Mononuclear cell (primary cell): ENCODE measurements around the gene SP140L. TPM values are rescaled to one million over a fixed set of nuclear protein-coding genes. Genes with fewer than 3 reads are reported as not detected.
A peak's percentile ranks its signal among the peaks of the same experiment; 100 is the strongest.
"Not testable (repeated sequence)": the region's sequence is repeated elsewhere in the genome, so short reads cannot be mapped to it uniquely, and the experiment has no call there.

ENCODE experiments used
- H3K27me3 ChIP-seq: 2 replicates; pipeline ENCODE4 v1.6.0; 2011; ENCODE audit warnings: low read length, control low read depth; ENCODE audit not compliant: insufficient read depth
- H3K4me1 ChIP-seq: 2 replicates; pipeline ENCODE4 v1.5.1; 2011; ENCODE audit warnings: mild to moderate bottlenecking, low read length, control low read depth; ENCODE audit not compliant: insufficient read depth
- H3K4me3 ChIP-seq: 2 replicates; pipeline ENCODE4 v1.5.1; 2011; ENCODE audit warnings: mild to moderate bottlenecking, low read length, moderate library complexity
- H3K9me3 ChIP-seq: 2 replicates; pipeline ENCODE4 v1.5.1; 2011; ENCODE audit warnings: low read depth, mild to moderate bottlenecking, control low read depth, low read length
- total RNA-seq: library from RNA; depleted of rRNA; stranded (reverse); fragments of >200 nt; gene quantifications from one replicate; pipeline ENCODE4 v1.2.3, GENCODE V29; 2012

Gene SP140L
- total RNA-seq, 1 donor: 53.8 TPM

- Histone ChIP-seq H3K9me3 (peaks cover 6% of the 10 kb centered on the region), H3K27me3 (no peaks in the 10 kb centered on the region), H3K4me1 (no peaks in the 10 kb centered on the region), H3K4me3 (no peak overlapping the region)
These were observed 67.3 kb downstream of the SP140L start for GRCh38 chr2:230394301-230394700.

DNA sequence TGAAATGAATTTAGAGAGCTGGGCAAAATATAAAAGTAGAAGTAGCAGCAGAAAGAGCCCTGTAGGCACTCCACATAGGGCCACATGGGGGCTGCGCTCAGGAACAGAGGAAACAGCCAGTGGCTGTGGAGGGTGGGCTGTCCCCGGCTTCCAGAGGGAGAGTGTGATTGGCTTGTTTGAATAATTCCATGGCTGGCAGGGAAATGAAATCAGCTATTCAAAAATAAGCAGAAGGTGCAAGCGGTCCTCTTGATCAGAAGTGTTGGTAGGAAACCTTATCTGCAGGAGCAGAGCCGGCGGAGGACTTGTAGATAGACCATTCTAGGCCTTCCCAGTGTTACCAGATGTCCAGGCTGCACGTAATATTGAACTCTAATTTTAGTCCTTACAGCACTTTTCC, 71.7 kb downstream of the SP140L start:
- H3K9me3 ChIP-seq, H3K4me3 ChIP-seq, H3K27me3 ChIP-seq, H3K4me1 ChIP-seq: not testable (repeated sequence)

DNA sequence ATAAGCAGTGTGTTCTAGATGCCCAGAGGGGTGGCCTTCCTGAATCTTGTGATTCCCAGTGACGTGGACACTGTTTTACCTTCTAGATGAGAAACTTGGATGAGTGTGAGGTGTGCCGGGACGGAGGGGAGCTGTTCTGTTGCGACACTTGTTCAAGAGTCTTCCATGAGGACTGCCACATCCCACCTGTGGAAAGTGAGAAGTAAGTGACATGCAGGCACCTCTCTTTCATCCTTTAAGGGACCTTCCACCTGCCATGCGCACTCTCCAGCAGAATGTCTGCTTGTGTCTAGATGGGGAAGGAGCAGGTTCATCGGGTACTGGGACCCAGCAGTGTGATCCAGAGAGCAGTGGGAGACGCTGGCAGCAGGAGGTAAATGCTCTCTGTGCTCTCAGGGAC, 73.0 kb downstream of the SP140L start:
- peaks cover 6% of the 10 kb centered on the region for H3K9me3 ChIP-seq
- H3K27me3 ChIP-seq: no peaks in the 10 kb centered on the region
- no peaks in the 10 kb centered on the region for H3K4me1 ChIP-seq
- no peak overlapping the region for H3K4me3 ChIP-seq

- H3K4me1 ChIP-seq: no peaks in the 10 kb centered on the region
- H3K4me3 ChIP-seq: no peak overlapping the region
- H3K9me3 ChIP-seq: peaks cover 3% of the 10 kb centered on the region
- no peaks in the 10 kb centered on the region for H3K27me3 ChIP-seq
These were observed 73.5 kb downstream of the SP140L start for GRCh38 chr2:230400454-230400853.

- H3K27me3 ChIP-seq, H3K4me3 ChIP-seq, H3K9me3 ChIP-seq, H3K4me1 ChIP-seq: not testable (repeated sequence)
These were observed 74.0 kb downstream of the SP140L start for GRCh38 chr2:230401026-230401425.

DNA sequence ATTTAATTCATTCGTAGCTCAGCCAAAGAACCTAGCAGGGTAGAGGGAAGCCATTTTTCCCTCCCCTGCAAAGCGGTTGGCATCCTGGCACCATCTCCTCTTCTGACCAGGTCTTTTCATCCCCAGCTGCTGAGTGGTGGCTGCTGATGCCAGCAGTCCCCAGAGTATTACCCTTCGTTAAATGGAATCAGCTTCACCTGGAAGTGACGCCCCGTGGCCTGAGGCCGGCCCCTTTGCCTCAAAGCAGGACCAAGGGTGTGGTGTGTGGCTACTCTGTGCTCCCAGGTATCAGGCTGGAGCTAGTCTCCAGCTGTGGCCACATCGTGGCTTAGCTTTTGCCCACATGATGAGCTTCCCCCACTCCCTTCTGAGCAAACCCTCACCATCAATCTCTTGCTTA, 76.8 kb downstream of the SP140L start:
- H3K27me3 ChIP-seq: no peaks in the 10 kb centered on the region
- no peaks in the 10 kb centered on the region for H3K9me3 ChIP-seq
- H3K4me1 ChIP-seq: no peaks in the 10 kb centered on the region
- no peak overlapping the region for H3K4me3 ChIP-seq

- no peak overlapping the region for H3K4me3 ChIP-seq
- H3K27me3 ChIP-seq: no peaks in the 10 kb centered on the region
- peaks cover 12% of the 10 kb centered on the region for H3K4me1 ChIP-seq
- H3K9me3 ChIP-seq: no peaks in the 10 kb centered on the region
These were observed 78.8 kb downstream of the SP140L start for GRCh38 chr2:230405824-230406223.

GRCh38 chr2:230408244-230408842, 81.3 kb downstream of the SP140L start:
- Histone ChIP-seq H3K4me3 (no peak overlapping the region), H3K27me3 (no peaks in the 10 kb centered on the region), H3K9me3 (no peaks in the 10 kb centered on the region), H3K4me1 (peaks cover 30% of the 10 kb centered on the region)

- H3K9me3 ChIP-seq, H3K4me3 ChIP-seq, H3K27me3 ChIP-seq: not testable (repeated sequence)
- H3K4me1 ChIP-seq: peaks cover 40% of the 10 kb centered on the region
These were observed 82.3 kb downstream of the SP140L start for GRCh38 chr2:230409316-230409715.

DNA sequence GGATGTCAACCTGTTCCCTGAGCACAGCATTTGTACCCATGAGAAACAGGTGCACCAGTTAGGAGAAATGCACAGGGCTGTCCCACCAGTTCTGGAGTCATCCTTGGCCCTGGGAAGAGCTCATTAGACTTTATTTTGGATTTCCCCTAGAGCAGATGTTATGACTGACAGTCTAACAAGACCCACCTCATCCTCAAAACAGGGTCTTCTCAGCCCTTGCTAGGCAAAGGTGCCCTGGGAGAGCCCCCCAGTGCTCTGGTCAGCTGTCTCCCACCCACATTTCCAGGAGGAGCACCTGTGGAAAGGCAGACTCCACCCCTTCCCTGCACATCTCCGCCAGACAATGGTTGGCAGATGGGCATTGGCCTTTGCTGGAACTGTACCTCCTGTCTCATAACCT, 83.3 kb downstream of the SP140L start:
- no peaks in the 10 kb centered on the region for H3K9me3 ChIP-seq
- H3K27me3 ChIP-seq: no peaks in the 10 kb centered on the region
- peaks cover 49% of the 10 kb centered on the region for H3K4me1 ChIP-seq
- no peak overlapping the region for H3K4me3 ChIP-seq

DNA sequence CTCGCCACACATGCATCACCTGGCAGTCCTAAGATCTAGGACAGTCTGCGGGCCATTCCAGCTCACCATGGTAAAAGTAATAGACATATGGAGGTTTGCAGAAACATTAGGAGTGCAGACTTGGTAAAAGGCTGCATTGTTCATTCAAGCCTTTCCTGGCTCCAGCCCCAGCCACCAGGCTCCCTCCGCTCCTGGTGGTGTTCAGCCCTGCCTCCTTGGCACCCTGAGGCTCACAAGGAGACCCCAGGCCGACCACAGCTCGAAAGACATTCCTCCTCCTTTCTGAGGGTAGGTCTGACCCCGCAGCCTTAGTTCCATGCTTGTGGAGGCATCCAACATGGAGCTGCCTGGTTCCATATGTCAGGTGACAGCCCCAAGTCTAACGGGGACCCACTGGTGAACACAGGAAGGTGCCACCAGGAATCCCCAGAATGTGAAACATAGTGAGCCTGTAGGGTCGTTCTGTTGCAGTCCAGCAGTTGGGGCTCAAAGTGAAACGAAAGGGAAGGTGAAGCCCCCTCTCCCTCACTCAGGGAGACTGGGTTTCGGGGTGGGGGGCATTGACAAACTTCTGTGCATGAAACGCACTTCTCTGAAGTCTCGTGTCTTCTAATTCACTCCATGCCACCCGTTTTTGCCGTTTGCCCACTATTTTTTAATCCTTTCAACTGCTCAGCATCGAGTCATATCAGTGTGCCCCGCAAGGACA, 84.0 kb downstream of the SP140L start:
- H3K4me1 ChIP-seq: peaks cover 56% of the 10 kb centered on the region
- H3K27me3 ChIP-seq: no peaks in the 10 kb centered on the region
- peak overlapping the region; percentile 75 for H3K4me3 ChIP-seq
- H3K9me3 ChIP-seq: no peaks in the 10 kb centered on the region

GRCh38 chr2:230411570-230412370, 84.8 kb downstream of the SP140L start:
- Histone ChIP-seq H3K4me1 (peaks cover 56% of the 10 kb centered on the region), H3K27me3 (no peaks in the 10 kb centered on the region), H3K9me3 (no peaks in the 10 kb centered on the region), H3K4me3 (peak overlapping the region; percentile 75)

GRCh38 chr2:230412371-230412711, 85.3 kb downstream of the SP140L start:
- Histone ChIP-seq H3K9me3 (no peaks in the 10 kb centered on the region), H3K4me3 (peak overlapping the region; percentile 75), H3K27me3 (no peaks in the 10 kb centered on the region), H3K4me1 (peaks cover 56% of the 10 kb centered on the region)

DNA sequence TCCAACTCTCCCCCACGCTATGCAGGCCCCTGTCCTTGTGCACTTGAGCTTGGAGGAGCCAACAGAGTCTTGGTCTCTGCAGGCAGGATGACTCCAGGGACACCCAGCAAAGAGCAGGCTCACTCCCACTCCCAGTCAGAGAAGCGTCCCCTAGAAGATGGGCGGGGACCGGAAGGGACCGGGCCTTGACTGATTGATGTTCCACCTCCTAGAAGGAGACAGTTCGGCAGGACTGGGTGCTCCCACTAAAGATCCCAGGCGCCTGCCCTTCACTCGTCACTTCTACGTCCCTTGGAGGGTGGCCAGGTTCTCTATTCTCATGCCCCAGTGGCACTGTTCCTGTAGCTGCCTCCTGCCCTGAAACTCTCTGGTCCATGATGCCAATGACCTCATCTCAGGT, 85.9 kb downstream of the SP140L start:
- Histone ChIP-seq H3K9me3 (no peaks in the 10 kb centered on the region), H3K4me3 (no peak overlapping the region), H3K4me1 (peaks cover 58% of the 10 kb centered on the region), H3K27me3 (no peaks in the 10 kb centered on the region)

- peaks cover 65% of the 10 kb centered on the region for H3K4me1 ChIP-seq
- H3K9me3 ChIP-seq: no peaks in the 10 kb centered on the region
- no peak overlapping the region for H3K4me3 ChIP-seq
- H3K27me3 ChIP-seq: no peaks in the 10 kb centered on the region
These were observed 86.5 kb downstream of the SP140L start for GRCh38 chr2:230413479-230413878.
